Astrocyte (in vitro differentiated cells and primary cell): Measurements from ENCODE around the gene MEGF10. TPM values are rescaled to one million over a fixed set of nuclear protein-coding genes. Genes with fewer than 3 reads are reported as not detected.
A peak's percentile ranks its signal among the peaks of the same experiment; 100 is the strongest.

ENCODE experiments used
- DNase-seq: peaks from one replicate; pipeline ENCODE4 v3.0.0-alpha.2; 2010; ENCODE audit warnings: low read depth
- FAIRE-seq: peaks from 2 replicates; lab custom pipeline; 2011; peaks lifted over from hg19 to GRCh38; lab: Jason Lieb, UNC
- H2AFZ ChIP-seq: 2 replicates; pipeline ENCODE4 v1.6.0; 2012; ENCODE audit warnings: low read depth, low read length, inconsistent platforms
- H3K27ac ChIP-seq: 2 replicates; pipeline ENCODE4 v1.5.1; 2011; ENCODE audit warnings: low read depth, low read length, inconsistent platforms
- H3K27me3 ChIP-seq: 2 replicates; pipeline ENCODE4 v1.6.0; 2011; ENCODE audit warnings: low read length, inconsistent platforms; ENCODE audit not compliant: insufficient read depth
- H3K36me3 ChIP-seq: 2 replicates; pipeline ENCODE4 v1.5.1; 2011; ENCODE audit warnings: low read length, inconsistent platforms; ENCODE audit not compliant: insufficient read depth
- H3K4me1 ChIP-seq: 2 replicates; pipeline ENCODE4 v1.5.1; 2011; ENCODE audit warnings: low read length, inconsistent platforms; ENCODE audit not compliant: insufficient read depth
- H3K4me2 ChIP-seq: 2 replicates; pipeline ENCODE4 v1.6.0; 2012; ENCODE audit warnings: low read length, inconsistent platforms
- H3K4me3 ChIP-seq: 2 replicates; pipeline ENCODE4 v1.5.1; 2011; ENCODE audit warnings: low read depth, mild to moderate bottlenecking, low read length, inconsistent platforms; ENCODE audit not compliant: insufficient read depth
- H3K79me2 ChIP-seq: 2 replicates; pipeline ENCODE4 v1.6.0; 2012; ENCODE audit warnings: mild to moderate bottlenecking, low read length, inconsistent platforms; ENCODE audit not compliant: insufficient read depth
- H3K9ac ChIP-seq: 2 replicates; pipeline ENCODE4 v1.6.0; 2012; ENCODE audit warnings: mild to moderate bottlenecking, low read length, inconsistent platforms
- H3K9me3 ChIP-seq: 2 replicates; pipeline ENCODE4 v1.5.1; 2012; ENCODE audit warnings: low read depth, mild to moderate bottlenecking, low read length, inconsistent platforms; ENCODE audit not compliant: insufficient read depth
- H4K20me1 ChIP-seq: 2 replicates; pipeline ENCODE4 v1.6.0; 2012; ENCODE audit warnings: low read length, inconsistent platforms; ENCODE audit not compliant: insufficient read depth
- H3K27ac Mint-ChIP-seq: one replicate; pipeline ENCODE4 v1.8.0; 2021; ENCODE audit warnings: mild to moderate bottlenecking, mixed read lengths; ENCODE audit not compliant: unreplicated experiment
- H3K27me3 Mint-ChIP-seq: one replicate; pipeline ENCODE4 v1.8.0; 2021; ENCODE audit warnings: low read depth, mixed read lengths; ENCODE audit not compliant: unreplicated experiment
- H3K36me3 Mint-ChIP-seq: one replicate; pipeline ENCODE4 v1.8.0; 2021; ENCODE audit warnings: low read depth, mixed read lengths; ENCODE audit not compliant: unreplicated experiment
- H3K4me1 Mint-ChIP-seq: one replicate; pipeline ENCODE4 v1.8.0; 2021; ENCODE audit warnings: low read depth, mixed read lengths; ENCODE audit not compliant: unreplicated experiment
- H3K4me3 Mint-ChIP-seq: one replicate; pipeline ENCODE4 v1.8.0; 2021; ENCODE audit warnings: mild to moderate bottlenecking, moderate library complexity, mixed read lengths; ENCODE audit not compliant: unreplicated experiment
- H3K9me3 Mint-ChIP-seq: one replicate; pipeline ENCODE4 v1.8.0; 2021; ENCODE audit warnings: mild to moderate bottlenecking, mixed read lengths; ENCODE audit not compliant: unreplicated experiment
- EZH2 ChIP-seq: IDR thresholded peaks from 2 replicates; pipeline ENCODE4 v1.6.1; 2012; ENCODE audit warnings: mild to moderate bottlenecking, low read length, inconsistent platforms; ENCODE audit not compliant: insufficient read depth
- total RNA-seq: library from RNA; stranded (reverse); gene quantifications from 2 replicates; pipeline ENCODE4 v1.2.1, GENCODE V29; 2021
- TF ChIP-seq, protein P1 (sequence below): IDR thresholded peaks from 2 replicates; pipeline ENCODE4 v1.5.1; 2011; ENCODE audit warnings: low read depth, mild to moderate bottlenecking, inconsistent platforms, low read length, moderate library complexity; ENCODE audit not compliant: insufficient read depth

MEGF10 gene
- total RNA-seq, 1 donor from 2014 or later = 15.8 TPM

DNA sequence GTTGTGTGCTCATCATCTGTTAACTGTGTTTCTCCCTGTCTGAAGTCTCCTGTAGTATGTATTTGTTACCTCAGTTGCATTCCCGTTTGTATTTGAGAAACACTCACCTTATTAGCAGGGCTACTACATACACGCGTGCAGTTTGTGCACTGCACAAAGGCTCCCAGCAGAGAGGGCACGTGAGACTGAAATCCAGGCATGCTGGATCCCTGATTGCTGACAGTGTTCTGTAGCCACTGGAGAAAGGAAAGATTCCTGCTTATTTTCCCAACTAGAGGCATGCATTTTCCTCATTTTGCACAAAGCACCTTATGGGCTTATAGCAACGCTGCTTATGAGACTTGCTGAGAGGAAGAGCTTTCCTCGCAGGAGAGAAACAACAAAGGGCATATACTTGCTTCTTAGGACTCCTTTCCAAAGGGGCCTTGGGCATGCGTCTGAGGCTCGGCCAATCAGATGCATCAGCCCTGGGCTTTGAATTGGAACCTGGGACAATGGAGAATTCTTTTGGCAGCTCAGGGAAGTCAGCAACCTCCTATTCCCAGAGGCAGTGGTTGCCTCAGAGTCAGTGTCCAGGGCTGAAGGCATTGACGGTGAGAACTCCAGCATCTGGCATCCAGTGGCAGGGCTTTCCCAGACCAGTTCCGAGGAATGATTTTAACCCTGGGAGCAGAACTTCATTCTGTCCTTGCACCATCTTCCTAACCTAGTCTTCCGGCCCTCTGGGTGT lies 9.9 kb upstream of the MEGF10 start:
- FAIRE-seq = no peak
- H3K27me3 Mint-ChIP-seq = no peaks in the 10 kb centered on the region

DNA sequence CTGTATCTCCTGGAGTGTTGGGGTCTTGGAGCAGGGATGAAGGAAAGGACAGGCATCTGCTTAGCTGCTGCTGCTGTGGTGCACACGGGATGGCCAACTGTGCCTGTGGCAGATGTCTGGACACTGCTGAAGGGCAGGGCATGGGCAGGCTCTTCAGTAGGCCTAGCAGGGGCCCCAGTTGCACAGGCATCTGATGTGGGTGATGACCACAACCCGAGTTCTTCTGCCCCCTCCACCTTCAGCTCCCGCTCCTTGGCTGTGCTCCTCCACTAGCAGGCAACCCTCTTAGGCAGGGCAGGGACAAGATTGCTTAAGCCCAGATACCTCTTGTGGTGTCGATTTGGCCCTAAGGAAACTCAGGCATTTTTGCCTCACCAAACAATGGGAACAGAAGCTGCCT lies 9.0 kb upstream of the MEGF10 start:
- H3K27me3 Mint-ChIP-seq = no peaks in the 10 kb centered on the region
- Histone ChIP-seq H2AFZ (no peak overlapping the region), H4K20me1 (no peaks in the 10 kb centered on the region), H3K9ac (no peak overlapping the region), H3K4me1 (no peaks in the 10 kb centered on the region), H3K4me3 (no peak overlapping the region), H3K36me3 (no peaks in the 10 kb centered on the region), H3K27me3 (peaks cover 11% of the 10 kb centered on the region), H3K4me2 (no peak overlapping the region), H3K27ac (no peak overlapping the region), H3K9me3 (no peaks in the 10 kb centered on the region), H3K79me2 (no peaks in the 10 kb centered on the region)
- TF ChIP-seq EZH2 = no peak
- TF ChIP-seq, protein P1, sequence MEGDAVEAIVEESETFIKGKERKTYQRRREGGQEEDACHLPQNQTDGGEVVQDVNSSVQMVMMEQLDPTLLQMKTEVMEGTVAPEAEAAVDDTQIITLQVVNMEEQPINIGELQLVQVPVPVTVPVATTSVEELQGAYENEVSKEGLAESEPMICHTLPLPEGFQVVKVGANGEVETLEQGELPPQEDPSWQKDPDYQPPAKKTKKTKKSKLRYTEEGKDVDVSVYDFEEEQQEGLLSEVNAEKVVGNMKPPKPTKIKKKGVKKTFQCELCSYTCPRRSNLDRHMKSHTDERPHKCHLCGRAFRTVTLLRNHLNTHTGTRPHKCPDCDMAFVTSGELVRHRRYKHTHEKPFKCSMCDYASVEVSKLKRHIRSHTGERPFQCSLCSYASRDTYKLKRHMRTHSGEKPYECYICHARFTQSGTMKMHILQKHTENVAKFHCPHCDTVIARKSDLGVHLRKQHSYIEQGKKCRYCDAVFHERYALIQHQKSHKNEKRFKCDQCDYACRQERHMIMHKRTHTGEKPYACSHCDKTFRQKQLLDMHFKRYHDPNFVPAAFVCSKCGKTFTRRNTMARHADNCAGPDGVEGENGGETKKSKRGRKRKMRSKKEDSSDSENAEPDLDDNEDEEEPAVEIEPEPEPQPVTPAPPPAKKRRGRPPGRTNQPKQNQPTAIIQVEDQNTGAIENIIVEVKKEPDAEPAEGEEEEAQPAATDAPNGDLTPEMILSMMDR = no peak
- FAIRE-seq (no peak), DNase-seq (no peak)
- H3K4me3 Mint-ChIP-seq = no peak overlapping the region
- no peak overlapping the region for H3K27ac Mint-ChIP-seq
- no peaks in the 10 kb centered on the region for H3K9me3 Mint-ChIP-seq
- H3K4me1 Mint-ChIP-seq = no peaks in the 10 kb centered on the region
- no peaks in the 10 kb centered on the region for H3K36me3 Mint-ChIP-seq

More for the DNA sequence above, 9.9 kb upstream of the MEGF10 start:
- Histone ChIP-seq H3K36me3 (no peaks in the 10 kb centered on the region), H3K27me3 (peaks cover 11% of the 10 kb centered on the region), H3K79me2 (no peaks in the 10 kb centered on the region), H3K9ac (no peak overlapping the region), H3K27ac (no peak overlapping the region), H4K20me1 (no peaks in the 10 kb centered on the region), H3K4me2 (peak overlapping the region; percentile 36), H2AFZ (no peak overlapping the region), H3K4me1 (no peaks in the 10 kb centered on the region), H3K9me3 (no peaks in the 10 kb centered on the region), H3K4me3 (no peak overlapping the region)
- Mint-ChIP-seq H3K36me3 (no peaks in the 10 kb centered on the region), H3K4me3 (no peak overlapping the region), H3K4me1 (peaks cover 3% of the 10 kb centered on the region), H3K9me3 (no peaks in the 10 kb centered on the region), H3K27ac (no peak overlapping the region)
- DNase-seq = no peak
- TF ChIP-seq EZH2 = no peak
- TF ChIP-seq, protein P1 = peak; percentile 25

DNA sequence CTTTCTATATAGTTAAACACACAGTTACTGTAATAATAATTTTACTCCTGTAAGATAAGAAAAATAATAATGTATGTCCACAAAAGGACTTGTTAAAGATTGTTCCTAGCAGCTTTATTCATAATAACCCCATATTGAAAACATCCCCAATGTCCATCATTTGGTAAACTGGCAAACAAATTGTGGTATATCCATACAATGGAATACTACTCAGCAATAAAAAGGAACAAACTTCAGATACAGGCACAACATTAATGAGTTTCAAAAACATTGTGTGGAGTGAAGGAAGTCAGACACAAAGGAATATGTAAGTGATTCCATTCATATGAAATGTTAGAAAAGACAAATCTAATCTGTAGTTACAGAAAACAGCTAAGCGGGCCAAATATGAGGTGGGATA lies 1.9 kb upstream of the MEGF10 start:
- no peak for FAIRE-seq
- no peaks in the 10 kb centered on the region for H3K9me3 Mint-ChIP-seq
- no peak for TF ChIP-seq EZH2
- TF ChIP-seq, protein P1 = no peak
- no peaks in the 10 kb centered on the region for H3K27me3 Mint-ChIP-seq
- no peak overlapping the region for H3K27ac Mint-ChIP-seq
- peaks cover 9% of the 10 kb centered on the region for H3K4me1 Mint-ChIP-seq
- no peaks in the 10 kb centered on the region for H3K9me3 ChIP-seq
- no peaks in the 10 kb centered on the region for H3K36me3 Mint-ChIP-seq
- H4K20me1 ChIP-seq = no peaks in the 10 kb centered on the region
- no peaks in the 10 kb centered on the region for H3K36me3 ChIP-seq
- no peak overlapping the region for H3K4me3 Mint-ChIP-seq
- H3K4me3 ChIP-seq = no peak overlapping the region
- no peak overlapping the region for H2AFZ ChIP-seq
- no peak overlapping the region for H3K4me2 ChIP-seq
- H3K9ac ChIP-seq = no peak overlapping the region
- H3K27ac ChIP-seq = no peak overlapping the region
- peaks cover 3% of the 10 kb centered on the region for H3K27me3 ChIP-seq
- H3K4me1 ChIP-seq = peaks cover 7% of the 10 kb centered on the region
- H3K79me2 ChIP-seq = no peaks in the 10 kb centered on the region
- DNase-seq = no peak
